HEK293 (cell line): ENCODE results near the gene TLL2.

Experiments
- CTCF ChIA-PET: fragments of 350-600 bp; formaldehyde crosslinking; extraction: SDS; loops from one replicate; lab custom pipeline; 2021; ENCODE audit warnings: antibody characterized with exemption; lab: Yijun Ruan, JAX
- POLR2A ChIA-PET: fragments of 300-600 bp; formaldehyde crosslinking; extraction: SDS; loops from one replicate; lab custom pipeline; 2020; ENCODE audit warnings: antibody characterized with exemption, inconsistent platforms; lab: Yijun Ruan, JAX
- H3K27ac ChIP-seq: fragments of 200-500 bp; sonication (Bioruptor generic); 2 replicates; pipeline ENCODE4 v1.5.1; 2014; ENCODE audit warnings: low read depth, low read length, control low read depth, inconsistent platforms; ENCODE audit errors: extremely low read depth
- H3K36me3 ChIP-seq, 2 experiments: fragments of 200-500 bp in 1 of 2; sonication (Bioruptor generic) in 1 of 2; 1 replicate in 1 of 2; 2 replicates in 1 of 2; pipeline ENCODE4 v1.5.1; 2014 to 2017; ENCODE audit warnings: inconsistent platforms in 2 of 2, low read length in 2 of 2; ENCODE audit not compliant: control insufficient read depth in 2 of 2, insufficient read depth in 1 of 2
- H3K4me1 ChIP-seq: fragments of 200-500 bp; sonication (Bioruptor generic); 2 replicates; pipeline ENCODE4 v1.5.1; 2014; ENCODE audit warnings: mild to moderate bottlenecking, low read length, inconsistent platforms; ENCODE audit not compliant: control insufficient read depth, insufficient read depth
- H3K4me3 ChIP-seq: 2 replicates; pipeline ENCODE4 v1.5.1; 2011; ENCODE audit warnings: low read depth, mild to moderate bottlenecking, control low read depth, low read length, moderate library complexity
- H3K9me3 ChIP-seq: fragments of 200-500 bp; sonication (Bioruptor generic); 2 replicates; pipeline ENCODE4 v1.5.1; 2014; ENCODE audit warnings: low read depth, low read length, inconsistent platforms; ENCODE audit not compliant: control insufficient read depth, insufficient read depth
- ATF2 ChIP-seq: fragments of 450-650 bp; formaldehyde crosslinking; IDR thresholded peaks from 2 replicates; pipeline ENCODE4 v1.5.1; 2016; ENCODE audit warnings: missing biosample characterization, missing genetic modification characterization, low read depth
- EGR2 ChIP-seq: fragments of 450-650 bp; formaldehyde crosslinking; IDR thresholded peaks from 2 replicates; pipeline ENCODE4 v1.5.1; 2016; ENCODE audit warnings: low read depth, missing biosample characterization, missing genetic modification characterization
- FEZF1 ChIP-seq: fragments of 450-650 bp; formaldehyde crosslinking; IDR thresholded peaks from 2 replicates; pipeline ENCODE4 v1.5.1; 2016; ENCODE audit warnings: missing biosample characterization, missing genetic modification characterization
- GLIS1 ChIP-seq: fragments of 450-650 bp; formaldehyde crosslinking; IDR thresholded peaks from 2 replicates; pipeline ENCODE4 v1.5.1; 2016; ENCODE audit warnings: missing biosample characterization, missing genetic modification characterization
- GLIS2 ChIP-seq: fragments of 450-650 bp; formaldehyde crosslinking; IDR thresholded peaks from 2 replicates; pipeline ENCODE4 v1.5.1; 2016; ENCODE audit warnings: missing biosample characterization, missing genetic modification characterization
- HIC1 ChIP-seq: fragments of 450-650 bp; formaldehyde crosslinking; IDR thresholded peaks from 2 replicates; pipeline ENCODE4 v1.5.1; 2016; ENCODE audit warnings: missing biosample characterization, missing genetic modification characterization
- HOXD13 ChIP-seq: sonication (generic); formaldehyde crosslinking; IDR thresholded peaks from 2 replicates; pipeline ENCODE4 v1.8.0; 2022; ENCODE audit warnings: missing genetic modification reagents, borderline replicate concordance
- KLF1 ChIP-seq: fragments of 450-650 bp; formaldehyde crosslinking; IDR thresholded peaks from 2 replicates; pipeline ENCODE4 v1.5.1; 2016; ENCODE audit warnings: missing biosample characterization, missing genetic modification characterization
- KLF17 ChIP-seq: fragments of 450-650 bp; formaldehyde crosslinking; IDR thresholded peaks from 2 replicates; pipeline ENCODE4 v1.5.1; 2016; ENCODE audit warnings: missing biosample characterization, missing genetic modification characterization
- OSR2 ChIP-seq: fragments of 450-650 bp; formaldehyde crosslinking; IDR thresholded peaks from 2 replicates; pipeline ENCODE4 v1.5.1; 2016; ENCODE audit warnings: missing biosample characterization, missing genetic modification characterization
- PRDM10 ChIP-seq: fragments of 450-650 bp; formaldehyde crosslinking; IDR thresholded peaks from 2 replicates; pipeline ENCODE4 v1.5.1; 2016; ENCODE audit warnings: missing biosample characterization, missing genetic modification characterization
- SP2 ChIP-seq: fragments of 450-650 bp; formaldehyde crosslinking; IDR thresholded peaks from 2 replicates; pipeline ENCODE4 v1.5.1; 2016; ENCODE audit warnings: missing biosample characterization, missing genetic modification characterization
- SP7 ChIP-seq: fragments of 450-650 bp; formaldehyde crosslinking; IDR thresholded peaks from 2 replicates; pipeline ENCODE4 v1.5.1; 2016; ENCODE audit warnings: missing biosample characterization, missing genetic modification characterization
- YY2 ChIP-seq: fragments of 450-650 bp; formaldehyde crosslinking; IDR thresholded peaks from 2 replicates; pipeline ENCODE4 v1.5.1; 2016; ENCODE audit warnings: missing biosample characterization, missing genetic modification characterization
- ZFHX2 ChIP-seq: fragments of 450-650 bp; formaldehyde crosslinking; conservative IDR thresholded peaks from 2 replicates; pipeline ENCODE4 v1.5.1; 2016; ENCODE audit warnings: missing biosample characterization, missing genetic modification characterization
- ZIC2 ChIP-seq: fragments of 450-650 bp; formaldehyde crosslinking; IDR thresholded peaks from 2 replicates; pipeline ENCODE4 v1.5.1; 2016; ENCODE audit warnings: missing biosample characterization, missing genetic modification characterization
- ZNF24 ChIP-seq: fragments of 450-650 bp; formaldehyde crosslinking; IDR thresholded peaks from 2 replicates; pipeline ENCODE4 v1.5.1; 2016; ENCODE audit warnings: missing biosample characterization, missing genetic modification characterization
- ZNF302 ChIP-seq: fragments of 450-650 bp; formaldehyde crosslinking; IDR thresholded peaks from 2 replicates; pipeline ENCODE4 v1.5.1; 2016; ENCODE audit warnings: missing biosample characterization, missing genetic modification characterization, low read depth
- ZNF341 ChIP-seq: fragments of 450-650 bp; formaldehyde crosslinking; IDR thresholded peaks from 2 replicates; pipeline ENCODE4; 2016; ENCODE audit warnings: low read depth, missing biosample characterization, missing genetic modification characterization
- ZNF394 ChIP-seq: fragments of 450-650 bp; formaldehyde crosslinking; IDR thresholded peaks from 2 replicates; pipeline ENCODE4 v1.5.1; 2016; ENCODE audit warnings: missing biosample characterization, missing genetic modification characterization, mild to moderate bottlenecking, moderate library complexity, borderline replicate concordance
- ZNF416 ChIP-seq: fragments of 450-650 bp; formaldehyde crosslinking; IDR thresholded peaks from 2 replicates; pipeline ENCODE4 v1.5.1; 2016; ENCODE audit warnings: missing biosample characterization, missing genetic modification characterization
- ZNF600 ChIP-seq: fragments of 450-650 bp; formaldehyde crosslinking; IDR thresholded peaks from 2 replicates; pipeline ENCODE4 v1.5.1; 2016; ENCODE audit warnings: missing biosample characterization, missing genetic modification characterization
- ZNF629 ChIP-seq: fragments of 450-650 bp; formaldehyde crosslinking; IDR thresholded peaks from 2 replicates; pipeline ENCODE4 v1.5.1; 2017; ENCODE audit warnings: missing biosample characterization, missing genetic modification characterization
- ZNF692 ChIP-seq: fragments of 450-650 bp; formaldehyde crosslinking; IDR thresholded peaks from 2 replicates; pipeline ENCODE4 v1.5.1; 2016; ENCODE audit warnings: missing biosample characterization, missing genetic modification characterization
- ZSCAN30 ChIP-seq: fragments of 450-650 bp; IDR thresholded peaks from 2 replicates; pipeline ENCODE4 v1.5.1; 2018; ENCODE audit warnings: missing biosample characterization, mild to moderate bottlenecking, missing genetic modification characterization, moderate library complexity

The TLL2 gene

GRCh38 chr10:96377816-96378294, 135.9 kb downstream of the TLL2 start:
- no peaks in the 10 kb centered on the region for H3K9me3 ChIP-seq
- H3K27ac ChIP-seq, result no peak overlapping the region
- H3K4me1 ChIP-seq, result no peaks in the 10 kb centered on the region
- H3K4me3 ChIP-seq, result no peak overlapping the region
- POLR2A ChIA-PET, result no interaction called here
- CTCF ChIA-PET, result interaction anchor here (0.6 to 3.6 kb wide), 14 partner anchors 9 to 452 kb away, joined by 3 to 22 read pairs (median 4); partner anchors contain the start of gene TLL2
- H3K36me3 ChIP-seq, result no peaks in the 10 kb centered on the region
- 0 out of 2 replicates have a peak, but pooled peaks have one; percentile 14 for TF ChIP-seq HOXD13 (CRISPR knock-in tag)
- peak; percentile 50 for TF ChIP-seq PRDM10 (tag by site-specific recombination)
- TF ChIP-seq ZFHX2 (tag by site-specific recombination), result peak; percentile 75
- TF ChIP-seq ZIC2 (tag by site-specific recombination), result peak; percentile 91
- no peak for TF ChIP-seq YY2
- peak; percentile 65 for TF ChIP-seq ZNF600 (tag by site-specific recombination)
- TF ChIP-seq EGR2 (tag by site-specific recombination), result peak; percentile 54
- peak; percentile 34; the same call in 1 of the 2 replicates for TF ChIP-seq FEZF1 (tag by site-specific recombination)
- TF ChIP-seq ZSCAN30 (tag by site-specific recombination), result no peak
- TF ChIP-seq ZNF692, result peak; percentile 63
- TF ChIP-seq OSR2, result peak; percentile 83
- TF ChIP-seq ZNF341 (tag by site-specific recombination), result peak; percentile 27; the same call in 1 of the 2 replicates
- peak; percentile 66 for TF ChIP-seq SP7 (tag by site-specific recombination)
- peak; percentile 68 for TF ChIP-seq ZNF629 (tag by site-specific recombination)
- peak; percentile 94 for TF ChIP-seq GLIS1 (tag by site-specific recombination)
- 0 out of 2 replicates have a peak, but pooled peaks have one; percentile 45 for TF ChIP-seq ZNF24 (tag by site-specific recombination)
- TF ChIP-seq KLF17 (tag by site-specific recombination), result peak; percentile 92
- TF ChIP-seq ZNF302 (tag by site-specific recombination), result no peak
- peak; percentile 43; the same call in 1 of the 2 replicates for TF ChIP-seq ATF2 (tag by site-specific recombination)
- peak; percentile 40; the same call in 1 of the 2 replicates for TF ChIP-seq KLF1
- TF ChIP-seq GLIS2, result peak; percentile 47; the same call in 1 of the 2 replicates
- TF ChIP-seq ZNF416 (tag by site-specific recombination), result no peak
- TF ChIP-seq SP2 (tag by site-specific recombination), result peak; percentile 21; the same call in 1 of the 2 replicates
- TF ChIP-seq ZNF394, result no peak
- peak; percentile 62; the same call in 1 of the 2 replicates for TF ChIP-seq HIC1 (tag by site-specific recombination)
